GM12878 (cell line): Measurements from ENCODE around the gene TBC1D5. TPM values are rescaled to one million over a fixed set of nuclear protein-coding genes. Genes with fewer than 3 reads are reported as not detected.
A peak's percentile ranks its signal among the peaks of the same experiment; 100 is the strongest.

Experiments used
- ATAC-seq: fragments of 200-7000 bp; cut with Tn5 transposase; 3 replicates; pipeline ENCODE4 v1.9.1; 2020; ENCODE audit warnings: mild to moderate bottlenecking, moderate library complexity
- BruUV-seq: library from RNA; stranded (reverse); fragments of 400-500 nt; replicated peaks from 2 replicates; lab custom pipeline; 2021; lab: Mats Ljungman, UMichigan
- CTCF ChIA-PET: fragments of 300-600 bp; sonication (Branson Sonifier 250); formaldehyde crosslinking; extraction: SDS; loops from one replicate; lab custom pipeline; 2021; ENCODE audit warnings: inconsistent platforms; lab: Yijun Ruan, JAX
- POLR2A ChIA-PET: fragments of 350-600 bp; formaldehyde crosslinking; extraction: SDS; loops from one replicate; lab custom pipeline; 2021; ENCODE audit warnings: inconsistent platforms; lab: Charles Lee
- RAD21 ChIA-PET: fragments of 300-600 bp; sonication (Branson Sonifier 250); formaldehyde crosslinking; loops from one replicate; lab custom pipeline; 2023; ENCODE audit warnings: antibody characterized with exemption; ENCODE audit not compliant: unreplicated experiment; lab: Charles Lee
- SMC1A ChIA-PET: fragments of 300-600 bp; sonication (Branson Sonifier 250); formaldehyde crosslinking; loops from one replicate; lab custom pipeline; 2023; ENCODE audit not compliant: unreplicated experiment, uncharacterized antibody; lab: Charles Lee
- DNase-seq: peaks from one replicate; pipeline ENCODE4 v3.0.0-alpha.2; 2011; ENCODE audit warnings: low read depth, low spot score
- FAIRE-seq: peaks from 3 replicates; lab custom pipeline; 2011; peaks lifted over from hg19 to GRCh38; lab: Jason Lieb, UNC
- H2AFZ ChIP-seq: 2 replicates; pipeline ENCODE4 v1.6.0; 2011; ENCODE audit warnings: low read depth, low read length, control low read depth; ENCODE audit not compliant: control insufficient read depth
- H3K27ac ChIP-seq: 2 replicates; pipeline ENCODE4 v1.5.1; 2011; ENCODE audit warnings: control low read depth; ENCODE audit not compliant: control insufficient read depth, insufficient read depth
- H3K27me3 ChIP-seq, 2 experiments: replicated peaks in 1 of 2; 2 replicates each; pipeline versions ENCODE4 v1.6.0 to v1.6.1; 2011; ENCODE audit warnings: low read length in 1 of 2; ENCODE audit not compliant: control insufficient read depth in 2 of 2, insufficient read depth in 2 of 2
- H3K36me3 ChIP-seq, 2 experiments: 2 replicates each; pipeline ENCODE4 v1.5.1; 2011; ENCODE audit warnings: low read length in 1 of 2; ENCODE audit not compliant: control insufficient read depth in 2 of 2, insufficient read depth in 2 of 2
- H3K4me1 ChIP-seq: 2 replicates; pipeline ENCODE4 v1.6.1; 2011; ENCODE audit warnings: mild to moderate bottlenecking, low read length, moderate library complexity, mixed read lengths; ENCODE audit not compliant: control insufficient read depth, insufficient read depth
- H3K4me2 ChIP-seq: 2 replicates; pipeline ENCODE4 v1.6.0; 2011; ENCODE audit warnings: control low read depth; ENCODE audit not compliant: control insufficient read depth, insufficient read depth
- H3K4me3 ChIP-seq: fragments of 200-600 bp; sonication (generic); 2 replicates; pipeline ENCODE4 v1.5.1; 2016
- H3K79me2 ChIP-seq: 2 replicates; pipeline ENCODE4 v1.6.0; 2011; ENCODE audit warnings: low read length; ENCODE audit not compliant: control insufficient read depth, insufficient read depth
- H3K9ac ChIP-seq: 2 replicates; pipeline ENCODE4 v1.8.0; 2011; ENCODE audit warnings: low read length, control low read depth, mixed read lengths; ENCODE audit not compliant: control insufficient read depth, insufficient read depth
- H3K9me3 ChIP-seq: replicated peaks from 3 replicates; pipeline ENCODE4 v1.5.1; 2011; ENCODE audit warnings: mild to moderate bottlenecking, low read length; ENCODE audit not compliant: control insufficient read depth, insufficient read depth
- H4K20me1 ChIP-seq: 2 replicates; pipeline ENCODE4 v1.6.0; 2011; ENCODE audit not compliant: control insufficient read depth, insufficient read depth
- BACH1 ChIP-seq: fragments of 450-650 bp; IDR thresholded peaks from 2 replicates; pipeline ENCODE4 v1.6.1; 2017; ENCODE audit warnings: mild to moderate bottlenecking, borderline replicate concordance
- CHD2 ChIP-seq: IDR thresholded peaks from 2 replicates; pipeline ENCODE4 v1.6.1; 2011; ENCODE audit warnings: low read depth, low read length, improper control_type of control experiment, borderline replicate concordance
- FOXM1 ChIP-seq: IDR thresholded peaks from 2 replicates; pipeline ENCODE4 v1.6.1; 2012; ENCODE audit warnings: low read depth, mild to moderate bottlenecking, inconsistent platforms, low read length, moderate library complexity
- IKZF1 ChIP-seq: fragments of 450-650 bp; conservative IDR thresholded peaks from 2 replicates; pipeline ENCODE4 v1.6.1; 2017; ENCODE audit warnings: antibody characterized with exemption, mild to moderate bottlenecking
- KAT2A ChIP-seq: conservative IDR thresholded peaks from 2 replicates; pipeline ENCODE4 v1.6.1; 2011; ENCODE audit warnings: low read depth, low read length; ENCODE audit not compliant: control insufficient read depth
- PRDM15 ChIP-seq: fragments of 450-650 bp; formaldehyde crosslinking; IDR thresholded peaks from 2 replicates; pipeline ENCODE4 v1.4.0; 2020; ENCODE audit warnings: mild to moderate bottlenecking, moderate library complexity
- TCF3 ChIP-seq: IDR thresholded peaks from 2 replicates; pipeline ENCODE4 v1.6.1; 2012; ENCODE audit warnings: low read depth, mild to moderate bottlenecking, low read length, borderline replicate concordance; ENCODE audit not compliant: insufficient read depth
- YY1 ChIP-seq: IDR thresholded peaks from 2 replicates; pipeline ENCODE4 v1.6.1; 2011; ENCODE audit warnings: low read depth, mild to moderate bottlenecking, low read length
- WGBS: methylation state at CpG from one replicate; pipeline ENCODE4 v1.1.6; 2016; ENCODE audit warnings: low lambda C conversion rate; ENCODE audit not compliant: insufficient replicate concordance, insufficient coverage; ENCODE audit errors: missing lambda C conversion rate; 5-methylcytosine and 5-hydroxymethylcytosine counted together
- in situ Hi-C: fragments of 300-500 bp; cut with MboI; formaldehyde crosslinking; loops from 9 replicates; pipeline ENCODE4 v1.14.3; 2018; ENCODE audit warnings: mixed read lengths
- intact Hi-C: fragments of 100-400 bp; cut with micrococcal nuclease; formaldehyde crosslinking; loops from one replicate; pipeline ENCODE4 v1.14.2; 2022; ENCODE audit not compliant: unreplicated experiment
- polyA plus RNA-seq, 11 experiments: library from polyadenylated mRNA; depleted of rRNA in 4 of 11; unstranded in 6 of 11; stranded (reverse) in 5 of 11; fragments of >200 nt; fragmentation: Nextera tagmentation in 4 of 11; fragmentation: Illumina TruSeq in 1 of 11; extraction: Ambion mirVana in 4 of 11; extraction: Trizol in 1 of 11; gene quantifications; 1 replicate in 1 of 11; 2 replicates in 10 of 11; pipeline versions ENCODE4 v1.2.1 to v1.2.3, GENCODE V29; 2011 to 2016; ENCODE audit warnings: inconsistent platforms in 2 of 11, missing spikeins in 2 of 11, low read depth in 1 of 11
- total RNA-seq, 4 experiments: library from RNA; depleted of rRNA in 3 of 4; stranded (reverse); fragments of >200 nt in 3 of 4; fragmentation: Illumina TruSeq in 1 of 4; extraction: Trizol in 1 of 4; gene quantifications; 2 replicates each; pipeline versions ENCODE4 v1.2.1 to v1.2.3, GENCODE V29; 2013 to 2021
- TF ChIP-seq, protein P1 (sequence below): fragments of 450-650 bp; IDR thresholded peaks from 2 replicates; pipeline ENCODE4 v1.6.1; 2017; ENCODE audit warnings: borderline replicate concordance

TBC1D5 gene
- total and polyA plus RNA-seq, 10 of the 15 experiments (the other 5 are each of a cell fraction or from before 2014, with no cell fraction given), result 5.5 to 61.0 (median 43.8) TPM

DNA sequence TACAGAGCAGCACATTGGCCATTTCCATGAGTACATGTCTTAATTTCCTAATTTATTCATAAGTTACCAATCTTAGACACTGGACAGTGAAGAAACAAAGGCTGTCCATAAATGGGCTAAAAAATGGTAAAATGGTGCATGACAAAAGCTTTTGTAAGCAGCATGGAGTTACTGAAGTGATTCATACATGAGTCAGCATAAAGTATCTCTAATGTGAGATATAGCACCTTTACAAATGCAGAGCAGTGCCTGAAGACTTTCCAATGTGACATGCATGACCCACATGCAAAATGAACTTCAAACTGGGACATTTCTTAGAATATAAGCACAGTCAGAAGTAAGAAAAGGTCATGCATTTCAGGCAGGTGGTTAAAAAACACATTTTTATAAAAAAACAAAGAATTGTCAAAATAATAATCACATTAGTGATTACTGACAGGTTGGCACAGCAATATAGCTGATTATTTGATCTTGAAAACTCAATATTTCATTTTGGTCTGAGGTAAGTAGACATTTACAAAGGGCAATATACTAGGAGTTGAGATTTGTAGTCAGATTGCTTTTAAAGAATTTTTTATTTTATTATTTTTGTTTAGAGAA, 558.4 kb downstream of the TBC1D5 start:
- Histone ChIP-seq H3K27ac (no peak overlapping the region), H2AFZ (no peak overlapping the region), H3K4me3 (no peak overlapping the region), H3K36me3 (peaks cover 0 to 3% of the 10 kb centered on the region in 2 experiments; a peak in 1 of 4 replicates), H3K79me2 (no peaks in the 10 kb centered on the region), H3K27me3 (no peaks in the 10 kb centered on the region), H4K20me1 (no peaks in the 10 kb centered on the region), H3K4me1 (peaks cover 38% of the 10 kb centered on the region), H3K9ac (no peak overlapping the region), H3K9me3 (no peaks in the 10 kb centered on the region), H3K4me2 (no peak overlapping the region)
- CTCF ChIA-PET, result interaction anchor here (1.5 to 4.2 kb wide), 4 partner anchors 11 to 300 kb away, joined by 4 to 43 read pairs (median 9); partner anchors contain the start of gene PLCL2
- BruUV-seq, result no TSS peak
- DNase-seq (no peak), ATAC-seq (no peak), FAIRE-seq (no peak)
- in situ Hi-C loops, result no loop called here
- intact Hi-C loops, result loop anchor here (2.0 kb wide), 3 partner anchors 13 to 49 kb away; no protein-coding TSS in a partner anchor
- POLR2A ChIA-PET, result interaction anchor here (1.2 to 3.1 kb wide), 2 partner anchors 11 to 33 kb away, joined by 6 to 24 read pairs; no protein-coding TSS in a partner anchor
- RAD21 ChIA-PET, result interaction anchor here (1.1 to 3.1 kb wide), 3 partner anchors 11 to 48 kb away, joined by 3 to 62 read pairs (median 4); no protein-coding TSS in a partner anchor
- TF ChIP-seq YY1 (no peak), BACH1 (peak; percentile 98)
- SMC1A ChIA-PET, result interaction anchor here (0.7 to 6.6 kb wide), 8 partner anchors 11 to 587 kb away, joined by 3 to 105 read pairs (median 6); no protein-coding TSS in a partner anchor

DNA sequence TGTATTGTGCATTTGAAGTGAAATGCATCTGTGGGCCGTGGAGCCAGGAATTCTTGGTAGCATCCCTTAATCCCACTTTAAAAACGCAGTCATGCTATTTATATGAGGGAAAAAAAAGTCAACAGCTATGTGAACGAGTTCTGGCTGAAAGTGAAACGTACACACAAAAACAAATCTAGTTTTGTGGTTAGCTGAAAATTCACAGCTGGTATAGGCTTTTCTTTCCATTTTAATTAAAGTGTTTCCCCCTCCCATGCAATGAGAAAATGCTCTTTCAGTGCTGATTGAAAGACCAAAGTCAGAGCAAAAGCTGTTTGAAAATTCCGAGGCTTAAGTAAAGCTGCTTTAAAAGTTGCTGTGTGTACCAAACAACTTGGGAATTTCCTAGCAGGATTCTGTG, 560.3 kb downstream of the TBC1D5 start:
- peak overlapping the region; percentile 85 for H3K4me2 ChIP-seq
- no peak overlapping the region for H3K4me3 ChIP-seq
- peaks cover 0 to 5% of the 10 kb centered on the region in 2 experiments; a peak in 2 of 4 replicates for H3K36me3 ChIP-seq
- DNase-seq, result peak; percentile 73
- H3K27me3 ChIP-seq, result no peaks in the 10 kb centered on the region
- BruUV-seq, result no TSS peak
- H3K9ac ChIP-seq, result no peak overlapping the region
- ATAC-seq, result peak; percentile 78
- H3K9me3 ChIP-seq, result no peaks in the 10 kb centered on the region
- ChIA-PET CTCF (interaction anchor here (0.8 to 4.2 kb wide), 14 partner anchors 13 to 581 kb away, joined by 3 to 43 read pairs (median 4); partner anchors contain the start of gene PLCL2), RAD21 (interaction anchor here (0.8 to 3.1 kb wide), 20 partner anchors 9 to 353 kb away, joined by 3 to 62 read pairs (median 4); no protein-coding TSS in a partner anchor), SMC1A (interaction anchor here (0.7 to 6.6 kb wide), 25 partner anchors 8 to 580 kb away, joined by 3 to 105 read pairs (median 4); partner anchors contain the start of gene PLCL2), POLR2A (interaction anchor here (0.6 to 3.1 kb wide), 4 partner anchors 13 to 375 kb away, joined by 3 to 24 read pairs (median 8); no protein-coding TSS in a partner anchor)
- H2AFZ ChIP-seq, result no peak overlapping the region
- H3K79me2 ChIP-seq, result no peaks in the 10 kb centered on the region
- 0% methylated on average over 5 of the region's 5 CpGs for WGBS
- peak; percentile 80 for FAIRE-seq
- H3K4me1 ChIP-seq, result peaks cover 38% of the 10 kb centered on the region
- in situ Hi-C loops (no loop called here), intact Hi-C loops (loop anchor here (2.0 kb wide), 3 partner anchors 15 to 51 kb away; no protein-coding TSS in a partner anchor)
- no peaks in the 10 kb centered on the region for H4K20me1 ChIP-seq
- H3K27ac ChIP-seq, result peak overlapping the region; percentile 67
- peak; percentile 87 for TF ChIP-seq TCF3
- peak; percentile 95 for TF ChIP-seq IKZF1
- TF ChIP-seq, protein P1, sequence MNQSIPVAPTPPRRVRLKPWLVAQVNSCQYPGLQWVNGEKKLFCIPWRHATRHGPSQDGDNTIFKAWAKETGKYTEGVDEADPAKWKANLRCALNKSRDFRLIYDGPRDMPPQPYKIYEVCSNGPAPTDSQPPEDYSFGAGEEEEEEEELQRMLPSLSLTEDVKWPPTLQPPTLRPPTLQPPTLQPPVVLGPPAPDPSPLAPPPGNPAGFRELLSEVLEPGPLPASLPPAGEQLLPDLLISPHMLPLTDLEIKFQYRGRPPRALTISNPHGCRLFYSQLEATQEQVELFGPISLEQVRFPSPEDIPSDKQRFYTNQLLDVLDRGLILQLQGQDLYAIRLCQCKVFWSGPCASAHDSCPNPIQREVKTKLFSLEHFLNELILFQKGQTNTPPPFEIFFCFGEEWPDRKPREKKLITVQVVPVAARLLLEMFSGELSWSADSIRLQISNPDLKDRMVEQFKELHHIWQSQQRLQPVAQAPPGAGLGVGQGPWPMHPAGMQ, result no peak; the same call in 1 of the 2 replicates
- no peak for TF ChIP-seq PRDM15 (CRISPR knock-in tag)
- TF ChIP-seq FOXM1, result peak; percentile 95
- TF ChIP-seq KAT2A, result no peak
- peak; percentile 72; the same call in 1 of the 2 replicates for TF ChIP-seq CHD2
